Endothelial cell of coronary artery (primary cell): Measurements from ENCODE around the gene TPM2. TPM values are rescaled to one million over a fixed set of nuclear protein-coding genes. Genes with fewer than 3 reads are reported as not detected.

ENCODE experiments used
- total RNA-seq: library from RNA; depleted of rRNA; stranded (reverse); fragments of >200 nt; gene quantifications from 2 replicates; pipeline ENCODE4 v1.2.3, GENCODE V29; 2014

Gene TPM2
- total RNA-seq = 316 and 644 TPM in 2 replicates

GRCh38 chr9:35689542-35690293 lies at the start of gene TPM2:
Gene TPM2 (minus strand): TSS chr9:35689925. CDS start chr9:35689817, 108 bp downstream.

GRCh38 chr9:35732185-35732799 lies 42.6 kb upstream of the TPM2 start, which contains the start of the genes CREB3 and TLN1:
Gene CREB3 (plus strand): TSS chr9:35732666. CDS start chr9:35732773, 107 bp downstream.
Gene TLN1 (minus strand): TSS chr9:35732195. CDS start chr9:35725694, 6,501 bp downstream.

GRCh38 chr9:35673132-35674024 lies 16.3 kb downstream of the TPM2 start, which contains the start of gene CA9:
Gene CA9 (plus strand): TSS chr9:35673928. CDS start chr9:35673960, 32 bp downstream.

GRCh38 chr9:35664531-35665470 lies 24.9 kb downstream of the TPM2 start, which contains the start of gene ARHGEF39:
Gene ARHGEF39 (minus strand): TSS chr9:35665195. CDS start chr9:35665169, 26 bp downstream.

GRCh38 chr9:35658137-35658967 lies 31.4 kb downstream of the TPM2 start, which contains the start of gene CCDC107:
Gene CCDC107 (plus strand): TSS chr9:35658292. CDS start chr9:35658380, 88 bp downstream.

GRCh38 chr9:35657546-35658136 lies 32.1 kb downstream of the TPM2 start, which contains the start of gene RMRP:
Gene RMRP (minus strand): TSS chr9:35658019.

GRCh38 chr9:35650341-35651158 lies 39.2 kb downstream of the TPM2 start, which contains the start of gene SIT1:
Gene SIT1 (minus strand): TSS chr9:35650931. CDS start chr9:35650853, 78 bp downstream.

Other genes with a start within 250 kb of the TPM2 start
- gene RUSC2, start 199.8 kb downstream of the TPM2 start, total RNA-seq = 10.3 and 19.7 TPM in 2 replicates
- gene TESK1, start 84.7 kb downstream of the TPM2 start, total RNA-seq = 4.0 and 8.4 TPM in 2 replicates
- not detected in 2 replicates for gene CD72, start 71.5 kb downstream of the TPM2 start, total RNA-seq
- gene SIT1, start 39.0 kb downstream of the TPM2 start, total RNA-seq = not detected in 2 replicates
- 34,663 and 71,197 TPM in 2 replicates for gene RMRP, start 31.9 kb downstream of the TPM2 start, total RNA-seq
- gene CCDC107, start 31.6 kb downstream of the TPM2 start, total RNA-seq = 8.9 and 13.7 TPM in 2 replicates
- 0.38 and 0.81 TPM in 2 replicates for gene ARHGEF39, start 24.7 kb downstream of the TPM2 start, total RNA-seq
- 0.19 TPM in 1 of 2 replicates, not detected in the other for gene CA9, start 16.0 kb downstream of the TPM2 start, total RNA-seq
- 315 and 441 TPM in 2 replicates for gene TLN1, start 42.3 kb upstream of the TPM2 start, total RNA-seq
- gene CREB3, start 42.7 kb upstream of the TPM2 start, total RNA-seq = 51.5 and 52.2 TPM in 2 replicates
- gene GBA2, start 59.3 kb upstream of the TPM2 start, total RNA-seq = 63.2 and 65.8 TPM in 2 replicates
- gene RGP1, start 59.4 kb upstream of the TPM2 start, total RNA-seq = 8.5 and 10.8 TPM in 2 replicates
- 6.5 and 13.3 TPM in 2 replicates for gene MSMP, start 64.4 kb upstream of the TPM2 start, total RNA-seq
- gene NPR2, start 101.7 kb upstream of the TPM2 start, total RNA-seq = 6.2 and 14.1 TPM in 2 replicates
- 0.19 and 0.27 TPM in 2 replicates for gene SPAG8, start 122.3 kb upstream of the TPM2 start, total RNA-seq
- gene HINT2, start 125.1 kb upstream of the TPM2 start, total RNA-seq = 18.4 and 21.7 TPM in 2 replicates
- gene FAM221B, start 138.8 kb upstream of the TPM2 start, total RNA-seq = not detected in 2 replicates
- gene TMEM8B, start 139.3 kb upstream of the TPM2 start, total RNA-seq = 0.09 and 1.1 TPM in 2 replicates
- gene OR13J1, start 180.5 kb upstream of the TPM2 start, total RNA-seq = not detected in 2 replicates
- gene HRCT1, start 216.3 kb upstream of the TPM2 start, total RNA-seq = 0.56 and 3.7 TPM in 2 replicates
- 10.4 and 12.7 TPM in 2 replicates for gene SPAAR, start 219.6 kb upstream of the TPM2 start, total RNA-seq